HepG2 (cell line): ENCODE measurements around the gene R3HDM4.

ENCODE experiments used
- AFF4 ChIP-seq: sonication (generic); formaldehyde crosslinking; IDR thresholded peaks from 2 replicates; pipeline ENCODE4 v1.4.0; 2020; ENCODE audit warnings: missing genetic modification reagents
- EHMT2 ChIP-seq: fragments of 200-600 bp; sonication (generic); IDR thresholded peaks from 2 replicates; pipeline ENCODE4 v1.7.0; 2017; ENCODE audit warnings: antibody characterized with exemption, low read depth, low read length, borderline replicate concordance
- EP300 ChIP-seq, 3 experiments: sonication (generic) in 1 of 3; formaldehyde crosslinking in 1 of 3; IDR thresholded peaks; 2 replicates each; pipeline versions ENCODE4 v1.5.1 to v1.6.1; 2011 to 2020; ENCODE audit warnings: low read depth in 2 of 3, low read length in 2 of 3, borderline replicate concordance in 1 of 3, improper control_type of control experiment in 1 of 3, mild to moderate bottlenecking in 1 of 3, missing genetic modification reagents in 1 of 3, moderate library complexity in 1 of 3
- NCOA5 ChIP-seq: sonication (generic); formaldehyde crosslinking; IDR thresholded peaks from 2 replicates; pipeline ENCODE4 v1.4.0; 2020; ENCODE audit warnings: missing genetic modification reagents
- NR2C2 ChIP-seq: sonication (generic); formaldehyde crosslinking; IDR thresholded peaks from 2 replicates; pipeline ENCODE4 v1.4.0; 2020; ENCODE audit warnings: missing genetic modification reagents, mild to moderate bottlenecking, moderate library complexity, borderline replicate concordance
- SIN3B ChIP-seq: fragments of 150-350 bp; IDR thresholded peaks from 2 replicates; pipeline ENCODE4 v1.6.1; 2014; ENCODE audit warnings: low read length
- TCF7 ChIP-seq: sonication (generic); IDR thresholded peaks from 2 replicates; pipeline ENCODE4 v1.6.1; 2016; ENCODE audit warnings: antibody characterized with exemption, low read depth
- ZNF260 ChIP-seq: sonication (generic); formaldehyde crosslinking; IDR thresholded peaks from 2 replicates; pipeline ENCODE4 v1.4.0; 2020; ENCODE audit warnings: missing genetic modification reagents, low read depth, mild to moderate bottlenecking, borderline replicate concordance
- ZNF552 ChIP-seq: sonication (generic); formaldehyde crosslinking; IDR thresholded peaks from 2 replicates; pipeline ENCODE4 v1.9.0; 2022; ENCODE audit warnings: missing genetic modification reagents, mild to moderate bottlenecking, borderline replicate concordance
- TF ChIP-seq, protein P1 (sequence below): sonication (generic); formaldehyde crosslinking; IDR thresholded peaks from 2 replicates; pipeline ENCODE4 v1.5.0; 2020; ENCODE audit warnings: mild to moderate bottlenecking, missing genetic modification reagents, moderate library complexity
- TF ChIP-seq, protein P2 (sequence below): sonication (generic); formaldehyde crosslinking; IDR thresholded peaks from 2 replicates; pipeline ENCODE4 v1.4.0; 2020; ENCODE audit warnings: missing genetic modification reagents, mild to moderate bottlenecking, borderline replicate concordance

DNA sequence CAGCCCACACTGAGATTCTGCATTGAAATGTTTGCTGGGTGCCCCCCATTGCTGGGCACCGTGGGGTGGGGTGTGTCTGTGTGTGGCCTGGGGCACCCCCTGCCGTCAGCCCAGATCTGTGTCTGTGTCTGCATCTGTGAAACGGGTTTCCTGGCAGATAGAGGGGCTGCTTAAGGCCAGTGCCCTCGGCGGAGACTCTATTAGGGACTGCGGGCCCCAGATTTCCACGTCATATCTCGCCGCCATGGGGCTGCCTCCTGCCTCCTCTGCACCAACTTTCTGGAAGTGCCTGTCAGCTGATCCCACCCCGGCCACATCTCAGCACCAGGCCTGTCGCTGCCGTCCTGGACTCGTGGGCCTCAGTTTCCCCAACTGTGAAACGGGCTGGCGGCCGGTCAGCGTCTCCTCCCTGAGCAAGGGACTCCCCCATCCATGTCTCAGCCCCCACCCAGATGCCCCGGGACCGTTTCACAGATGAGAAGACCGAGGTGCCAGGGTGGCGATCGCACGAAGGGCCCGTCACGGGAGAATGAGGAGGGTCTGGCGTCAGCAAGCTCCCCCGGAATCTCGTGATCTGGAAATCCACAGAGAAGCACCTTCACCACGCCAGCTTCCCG, 34.2 kb upstream of the R3HDM4 start:
- TF ChIP-seq, protein P1, sequence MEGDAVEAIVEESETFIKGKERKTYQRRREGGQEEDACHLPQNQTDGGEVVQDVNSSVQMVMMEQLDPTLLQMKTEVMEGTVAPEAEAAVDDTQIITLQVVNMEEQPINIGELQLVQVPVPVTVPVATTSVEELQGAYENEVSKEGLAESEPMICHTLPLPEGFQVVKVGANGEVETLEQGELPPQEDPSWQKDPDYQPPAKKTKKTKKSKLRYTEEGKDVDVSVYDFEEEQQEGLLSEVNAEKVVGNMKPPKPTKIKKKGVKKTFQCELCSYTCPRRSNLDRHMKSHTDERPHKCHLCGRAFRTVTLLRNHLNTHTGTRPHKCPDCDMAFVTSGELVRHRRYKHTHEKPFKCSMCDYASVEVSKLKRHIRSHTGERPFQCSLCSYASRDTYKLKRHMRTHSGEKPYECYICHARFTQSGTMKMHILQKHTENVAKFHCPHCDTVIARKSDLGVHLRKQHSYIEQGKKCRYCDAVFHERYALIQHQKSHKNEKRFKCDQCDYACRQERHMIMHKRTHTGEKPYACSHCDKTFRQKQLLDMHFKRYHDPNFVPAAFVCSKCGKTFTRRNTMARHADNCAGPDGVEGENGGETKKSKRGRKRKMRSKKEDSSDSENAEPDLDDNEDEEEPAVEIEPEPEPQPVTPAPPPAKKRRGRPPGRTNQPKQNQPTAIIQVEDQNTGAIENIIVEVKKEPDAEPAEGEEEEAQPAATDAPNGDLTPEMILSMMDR, result no peak
- TF ChIP-seq ZNF260 (CRISPR knock-in tag) (no peak), NR2C2 (CRISPR knock-in tag) (no peak), ZNF552 (CRISPR knock-in tag) (no peak), TCF7 (no peak), AFF4 (CRISPR knock-in tag) (no peak), EHMT2 (no peak), NCOA5 (CRISPR knock-in tag) (no peak), SIN3B (no peak), EP300 (IDR thresholded peaks at IDR 0.05; ENCODE audit: low read depth in 2 of 2, low read length in 2 of 2) (no peak), EP300 (CRISPR knock-in tag; IDR thresholded peaks at IDR 0.05; ENCODE audit: borderline replicate concordance) (no peak)
- TF ChIP-seq, protein P2, sequence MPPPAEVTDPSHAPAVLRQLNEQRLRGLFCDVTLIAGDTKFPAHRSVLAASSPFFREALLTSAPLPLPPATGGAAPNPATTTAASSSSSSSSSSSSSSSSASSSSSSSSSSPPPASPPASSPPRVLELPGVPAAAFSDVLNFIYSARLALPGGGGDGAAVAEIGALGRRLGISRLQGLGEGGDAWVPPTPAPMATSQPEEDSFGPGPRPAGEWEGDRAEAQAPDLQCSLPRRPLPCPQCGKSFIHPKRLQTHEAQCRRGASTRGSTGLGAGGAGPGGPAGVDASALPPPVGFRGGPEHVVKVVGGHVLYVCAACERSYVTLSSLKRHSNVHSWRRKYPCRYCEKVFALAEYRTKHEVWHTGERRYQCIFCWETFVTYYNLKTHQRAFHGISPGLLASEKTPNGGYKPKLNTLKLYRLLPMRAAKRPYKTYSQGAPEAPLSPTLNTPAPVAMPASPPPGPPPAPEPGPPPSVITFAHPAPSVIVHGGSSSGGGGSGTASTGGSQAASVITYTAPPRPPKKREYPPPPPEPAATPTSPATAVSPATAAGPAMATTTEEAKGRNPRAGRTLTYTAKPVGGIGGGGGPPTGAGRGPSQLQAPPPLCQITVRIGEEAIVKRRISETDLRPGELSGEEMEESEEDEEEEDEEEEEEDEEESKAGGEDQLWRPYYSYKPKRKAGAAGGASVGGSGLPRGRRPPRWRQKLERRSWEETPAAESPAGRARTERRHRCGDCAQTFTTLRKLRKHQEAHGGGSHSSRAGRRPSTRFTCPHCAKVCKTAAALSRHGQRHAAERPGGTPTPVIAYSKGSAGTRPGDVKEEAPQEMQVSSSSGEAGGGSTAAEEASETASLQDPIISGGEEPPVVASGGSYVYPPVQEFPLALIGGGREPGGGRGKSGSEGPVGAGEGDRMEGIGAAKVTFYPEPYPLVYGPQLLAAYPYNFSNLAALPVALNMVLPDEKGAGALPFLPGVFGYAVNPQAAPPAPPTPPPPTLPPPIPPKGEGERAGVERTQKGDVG (CRISPR knock-in tag), result no peak
